Hepatic stellate cell (primary cell): ENCODE data around the gene CNIH4.
"Not testable (repeated sequence)": the region's sequence is repeated elsewhere in the genome, so short reads cannot be mapped to it uniquely, and the experiment has no call there.

Experiments
- DNase-seq: peaks from one replicate; pipeline ENCODE4 v3.0.0; 2011; ENCODE audit warnings: low spot score

CNIH4 gene

GRCh38 chr1:224349716-224350115, 7.0 kb upstream of the CNIH4 start:
- not testable (repeated sequence) for DNase-seq

GRCh38 chr1:224352436-224353085, 4.1 kb upstream of the CNIH4 start:
- DNase-seq, result not testable (repeated sequence)

- no peak for DNase-seq
Measured at GRCh38 chr1:224353975-224354925, 2.4 kb upstream of the CNIH4 start.

GRCh38 chr1:224357626-224358124, 996 bp downstream of the CNIH4 start:
- peak; percentile 50 for DNase-seq

- DNase-seq, result no peak
Measured at GRCh38 chr1:224358237-224358636, 1.6 kb downstream of the CNIH4 start.

- DNase-seq, result no peak
Measured at GRCh38 chr1:224359207-224359606, 2.5 kb downstream of the CNIH4 start.

- DNase-seq, result no peak
Measured at GRCh38 chr1:224368409-224368808, 11.7 kb downstream of the CNIH4 start.

- no peak for DNase-seq
Measured at GRCh38 chr1:224373008-224373590, 16.4 kb downstream of the CNIH4 start.

GRCh38 chr1:224375059-224375458, 18.4 kb downstream of the CNIH4 start:
- no peak for DNase-seq

GRCh38 chr1:224377676-224378006, 21.0 kb downstream of the CNIH4 start:
- peak; percentile 37 for DNase-seq

GRCh38 chr1:224378855-224379631, 22.4 kb downstream of the CNIH4 start:
- DNase-seq, result no peak

GRCh38 chr1:224380003-224380402, 23.3 kb downstream of the CNIH4 start:
- no peak for DNase-seq

- DNase-seq, result no peak
Measured at GRCh38 chr1:224381880-224382548, 25.3 kb downstream of the CNIH4 start.

GRCh38 chr1:224383218-224383617, 26.5 kb downstream of the CNIH4 start:
- DNase-seq, result no peak

GRCh38 chr1:224387302-224387912, 30.7 kb downstream of the CNIH4 start:
- DNase-seq, result no peak

- DNase-seq, result no peak
Measured at GRCh38 chr1:224387943-224388342, 31.3 kb downstream of the CNIH4 start.

GRCh38 chr1:224390517-224390916, 33.8 kb downstream of the CNIH4 start:
- DNase-seq, result no peak

- DNase-seq, result no peak
Measured at GRCh38 chr1:224392411-224393249, 36.0 kb downstream of the CNIH4 start.

- no peak for DNase-seq
Measured at GRCh38 chr1:224393294-224393693, 36.6 kb downstream of the CNIH4 start.

GRCh38 chr1:224399887-224400286, 43.2 kb downstream of the CNIH4 start:
- DNase-seq, result no peak
